GM18499 (cell line): Measurements from ENCODE around the gene SSTR5.
"Not testable (repeated sequence)": the region's sequence is repeated elsewhere in the genome, so short reads cannot be mapped to it uniquely, and the experiment has no call there.

Experiments used
- ATAC-seq: cut with Tn5 transposase; IDR thresholded peaks from one replicate; pipeline ENCODE4 v1.9.1; 2021; ENCODE audit warnings: moderate number of reproducible peaks; ENCODE audit not compliant: insufficient read depth, unreplicated experiment

SSTR5 gene

DNA sequence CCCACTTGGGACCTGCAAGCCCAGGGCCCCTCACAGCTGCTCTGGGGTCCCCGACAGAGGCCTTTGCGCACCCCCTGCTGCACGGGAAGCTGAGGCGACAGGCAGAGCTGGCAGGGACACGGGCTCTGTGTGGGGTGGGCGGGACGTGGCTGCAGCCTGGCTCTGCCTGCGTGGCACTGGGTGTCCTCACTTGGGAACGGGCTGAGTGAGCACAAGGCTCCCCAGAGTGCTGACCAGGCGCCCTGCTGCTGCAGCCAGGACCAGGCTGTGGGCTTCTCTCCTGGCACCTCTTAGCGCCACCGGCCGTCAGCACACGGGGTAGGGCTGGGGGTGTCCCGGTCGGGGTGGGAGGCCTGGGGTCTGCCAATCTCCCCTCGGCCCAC is 16.9 kb downstream of the SSTR5 start:
- no peak for ATAC-seq

DNA sequence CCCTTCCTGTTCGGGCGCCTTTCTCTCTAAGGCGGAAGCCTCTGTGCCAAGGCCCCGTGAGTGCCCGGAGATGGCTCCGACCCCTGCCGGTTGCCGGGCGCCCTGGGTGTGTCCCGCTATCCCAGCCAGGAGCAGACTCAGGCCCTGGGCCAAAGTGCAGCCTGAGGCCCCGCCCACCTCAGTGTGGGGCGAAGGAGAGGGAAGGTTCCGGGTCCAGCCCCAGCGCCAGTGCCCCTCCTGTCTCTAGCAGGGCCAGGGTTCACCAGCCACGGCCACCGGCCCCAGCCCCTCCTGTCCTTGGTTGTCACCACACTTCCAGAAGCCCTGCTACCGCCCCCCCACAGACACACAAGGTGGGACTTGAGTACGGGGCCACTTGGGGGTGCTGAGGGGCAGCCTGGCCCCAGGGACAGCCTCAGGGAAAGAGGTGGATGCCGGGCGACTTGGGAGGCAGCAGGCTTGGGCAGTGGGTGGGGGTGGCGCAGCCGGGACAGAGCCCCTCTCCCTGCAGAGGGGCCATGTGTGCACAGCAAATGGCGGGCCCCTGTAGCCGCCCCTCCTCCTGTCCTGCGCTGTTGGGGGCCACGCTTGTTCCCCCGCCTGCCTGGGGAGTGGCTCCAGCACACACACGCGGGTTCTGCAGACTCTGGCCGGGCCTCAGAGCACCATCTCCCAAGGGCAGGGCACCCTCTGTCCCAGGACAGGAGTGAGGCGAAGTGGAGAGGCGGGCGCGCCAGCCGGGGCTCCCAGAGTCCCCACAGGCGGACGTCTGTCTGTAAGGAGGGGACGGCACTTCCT is 17.5 kb downstream of the SSTR5 start:
- no peak for ATAC-seq

DNA sequence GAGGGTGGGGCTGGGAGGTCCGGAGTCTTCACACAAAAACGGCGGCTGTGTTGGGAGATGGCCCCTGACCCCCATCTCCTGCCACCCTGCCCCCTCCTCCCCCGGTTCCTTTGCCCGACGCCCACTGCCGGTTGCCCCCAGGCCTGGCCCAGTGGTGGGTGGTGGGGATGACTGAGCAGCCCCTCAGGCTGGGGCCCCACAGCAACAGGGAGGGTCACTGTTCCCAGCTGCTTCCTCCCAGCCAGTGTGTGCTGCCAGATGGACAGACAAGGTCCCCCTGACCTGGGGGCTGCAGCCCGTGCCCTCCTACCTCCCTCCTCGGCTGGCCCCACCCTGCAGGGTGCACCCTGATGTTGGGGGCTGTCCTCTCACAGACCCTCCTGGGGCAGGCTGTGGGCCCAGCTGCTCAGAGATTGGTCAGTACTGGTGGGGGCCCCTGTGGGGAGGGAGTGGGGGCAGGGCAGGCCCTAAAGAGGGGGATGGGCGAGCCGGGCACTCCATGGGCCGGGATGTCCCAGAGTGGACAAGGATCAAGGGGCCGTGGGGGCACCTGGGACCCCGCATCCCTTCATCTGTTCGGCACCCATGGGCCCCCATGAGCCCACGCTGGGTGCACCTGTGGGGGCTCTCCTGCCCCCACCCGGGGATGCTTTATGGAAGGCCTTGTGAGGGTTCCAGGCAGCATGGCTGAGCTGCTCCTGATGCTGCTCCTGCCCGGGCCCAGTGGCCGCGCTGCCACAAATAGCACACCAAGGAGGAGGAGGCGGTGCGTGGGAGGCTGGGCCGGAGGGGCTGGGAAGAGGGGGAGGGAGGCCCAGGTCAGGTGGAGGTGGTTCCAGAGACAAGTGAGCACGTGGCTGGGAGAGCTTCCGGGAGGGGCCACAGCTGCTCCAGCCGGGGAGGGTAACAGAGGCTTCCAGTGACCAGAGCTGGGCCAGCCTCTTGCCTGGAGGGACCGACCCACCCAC is 18.4 kb downstream of the SSTR5 start:
- ATAC-seq: no peak

DNA sequence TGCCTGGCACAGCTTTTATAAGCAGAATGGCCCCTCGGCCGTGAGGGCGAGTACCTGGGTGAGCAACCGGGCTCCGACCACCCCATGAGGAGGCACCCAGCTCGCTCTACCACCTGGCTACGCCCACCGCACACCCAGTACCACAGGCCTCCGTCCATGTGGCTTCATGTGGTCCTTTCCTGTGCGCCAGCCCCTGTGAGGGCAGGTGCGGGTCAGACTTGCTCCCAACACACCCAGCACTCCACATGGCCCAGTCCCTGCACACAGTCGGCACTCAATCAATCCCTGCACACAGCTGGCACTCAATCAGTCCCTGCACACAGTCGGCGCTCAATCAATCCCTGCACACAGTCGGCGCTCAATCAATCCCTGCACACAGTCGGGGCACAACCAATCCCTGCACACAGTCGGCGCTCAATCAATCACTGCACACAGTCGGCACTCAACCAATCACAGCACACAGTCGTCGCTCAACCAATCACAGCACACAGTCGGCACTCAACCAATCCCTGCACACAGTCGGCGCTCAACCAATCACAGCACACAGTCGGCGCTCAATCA is 19.5 kb downstream of the SSTR5 start:
- no peak for ATAC-seq

DNA sequence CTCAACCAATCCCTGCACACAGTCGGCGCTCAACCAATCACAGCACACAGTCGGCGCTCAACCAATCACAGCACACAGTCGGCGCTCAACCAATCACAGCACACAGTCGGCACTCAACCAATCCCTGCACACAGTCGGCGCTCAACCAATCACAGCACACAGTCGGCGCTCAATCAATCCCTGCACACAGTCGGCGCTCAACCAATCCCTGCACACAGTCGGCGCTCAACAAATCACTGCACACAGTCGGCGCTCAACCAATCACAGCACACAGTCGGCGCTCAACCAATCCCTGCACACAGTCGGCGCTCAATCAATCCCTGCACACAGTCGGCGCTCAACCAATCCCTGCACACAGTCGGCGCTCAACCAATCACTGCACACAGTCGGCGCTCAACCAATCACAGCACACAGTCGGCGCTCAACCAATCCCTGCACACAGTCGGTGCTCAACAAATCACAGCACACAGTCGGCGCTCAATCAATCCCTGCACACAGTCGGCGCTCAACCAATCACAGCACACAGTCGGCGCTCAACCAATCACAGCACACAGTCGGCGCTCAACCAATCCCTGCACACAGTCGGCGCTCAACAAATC is 20.2 kb downstream of the SSTR5 start:
- not testable (repeated sequence) for ATAC-seq

DNA sequence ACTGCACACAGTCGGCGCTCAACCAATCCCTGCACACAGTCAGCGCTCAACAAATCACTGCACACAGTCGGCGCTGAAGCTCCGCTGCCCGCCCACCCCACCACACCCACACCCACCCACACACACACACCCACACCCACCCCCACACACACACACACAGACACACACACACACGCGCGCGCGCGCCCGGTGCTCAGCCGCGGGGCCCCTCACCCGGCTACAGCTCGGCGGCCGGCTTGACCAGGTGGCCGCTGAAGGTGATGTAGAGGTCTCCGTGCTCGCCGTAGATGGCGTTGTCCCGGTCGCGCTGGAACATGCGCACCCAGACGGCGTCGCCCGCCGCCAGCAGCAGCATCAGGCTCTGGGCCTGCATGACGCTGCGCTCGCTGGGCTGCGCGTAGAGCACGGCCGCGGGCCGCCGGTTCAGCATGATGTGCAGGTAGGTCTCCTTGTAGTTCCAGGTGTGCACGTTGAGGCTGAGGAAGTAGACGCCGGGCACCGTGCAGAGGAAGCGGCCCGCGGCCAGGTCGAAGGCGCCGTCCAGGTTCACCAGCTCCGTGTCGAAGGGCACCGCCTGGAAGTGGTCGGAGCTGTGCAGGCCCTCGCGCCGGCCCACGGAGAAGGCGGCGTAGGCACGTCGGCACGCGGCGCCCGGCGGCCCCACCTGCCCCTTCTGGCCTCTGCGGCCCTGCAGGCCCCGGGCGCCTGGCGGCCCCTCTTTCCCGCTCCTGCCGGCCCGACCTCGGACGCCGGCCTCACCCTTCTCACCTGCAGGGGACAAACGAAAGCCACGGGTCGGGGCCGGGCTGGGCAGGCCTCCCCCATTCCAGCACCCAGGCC is 21.0 kb downstream of the SSTR5 start:
- no peak for ATAC-seq

DNA sequence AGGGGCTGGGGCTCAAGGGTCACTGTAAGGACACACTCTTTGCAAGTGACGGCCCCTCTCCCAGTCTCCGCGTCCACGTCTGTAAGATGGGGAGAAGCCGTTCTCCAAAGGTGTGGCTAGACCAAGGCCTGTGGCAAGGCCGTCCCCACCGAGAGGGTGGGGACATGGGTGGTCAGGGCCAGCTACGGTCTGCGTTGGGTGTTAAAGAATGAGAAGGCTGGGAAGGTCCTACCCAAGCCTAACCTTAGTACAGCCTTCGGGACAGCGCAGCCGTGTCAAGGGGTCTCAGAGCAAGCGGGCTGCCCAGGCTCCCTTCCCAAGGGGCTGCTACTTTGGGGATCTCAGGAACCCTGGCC is 21.6 kb downstream of the SSTR5 start:
- ATAC-seq: no peak

DNA sequence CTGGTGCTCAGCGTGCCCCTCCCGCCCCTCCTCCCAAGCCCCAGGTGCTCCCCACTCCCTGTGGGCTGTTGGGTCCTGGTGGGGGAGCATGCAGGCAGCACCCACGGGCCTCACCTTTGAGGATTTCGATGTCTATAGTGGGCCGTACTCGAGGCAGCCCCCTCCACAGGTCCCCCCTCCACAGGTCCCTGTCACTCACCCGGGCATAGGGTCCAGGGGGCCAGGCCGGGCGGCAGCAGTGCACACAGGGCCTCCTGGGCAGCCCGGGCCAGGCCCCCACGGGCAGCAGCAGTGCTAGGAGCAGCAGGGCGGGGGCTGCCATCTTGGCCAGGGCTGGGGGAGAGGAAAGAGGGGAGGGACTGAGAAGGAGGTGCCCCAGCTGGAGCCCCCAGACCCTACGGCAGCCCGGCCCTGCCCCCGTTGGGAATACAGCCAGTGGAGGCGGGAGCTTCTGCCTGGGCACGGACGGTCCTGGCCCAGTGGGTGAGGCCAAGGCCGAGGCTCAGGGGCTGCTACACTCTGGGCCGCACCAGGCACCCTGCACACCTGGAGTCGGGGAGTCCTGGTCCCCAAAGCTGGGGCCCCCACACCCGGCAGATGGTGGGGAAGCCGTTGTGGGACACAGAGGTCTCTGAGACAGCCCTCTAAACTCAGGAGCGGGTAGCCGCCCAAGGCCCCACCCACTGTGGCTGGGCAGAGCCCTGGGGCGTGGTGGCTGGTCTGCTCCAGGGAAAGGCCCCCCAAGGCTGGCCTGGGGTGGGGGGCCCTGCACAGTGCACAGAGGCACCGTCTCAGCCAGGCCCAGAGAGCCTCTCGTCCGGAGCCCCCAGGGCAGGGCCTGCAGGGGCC is 22.3 kb downstream of the SSTR5 start:
- ATAC-seq: no peak

DNA sequence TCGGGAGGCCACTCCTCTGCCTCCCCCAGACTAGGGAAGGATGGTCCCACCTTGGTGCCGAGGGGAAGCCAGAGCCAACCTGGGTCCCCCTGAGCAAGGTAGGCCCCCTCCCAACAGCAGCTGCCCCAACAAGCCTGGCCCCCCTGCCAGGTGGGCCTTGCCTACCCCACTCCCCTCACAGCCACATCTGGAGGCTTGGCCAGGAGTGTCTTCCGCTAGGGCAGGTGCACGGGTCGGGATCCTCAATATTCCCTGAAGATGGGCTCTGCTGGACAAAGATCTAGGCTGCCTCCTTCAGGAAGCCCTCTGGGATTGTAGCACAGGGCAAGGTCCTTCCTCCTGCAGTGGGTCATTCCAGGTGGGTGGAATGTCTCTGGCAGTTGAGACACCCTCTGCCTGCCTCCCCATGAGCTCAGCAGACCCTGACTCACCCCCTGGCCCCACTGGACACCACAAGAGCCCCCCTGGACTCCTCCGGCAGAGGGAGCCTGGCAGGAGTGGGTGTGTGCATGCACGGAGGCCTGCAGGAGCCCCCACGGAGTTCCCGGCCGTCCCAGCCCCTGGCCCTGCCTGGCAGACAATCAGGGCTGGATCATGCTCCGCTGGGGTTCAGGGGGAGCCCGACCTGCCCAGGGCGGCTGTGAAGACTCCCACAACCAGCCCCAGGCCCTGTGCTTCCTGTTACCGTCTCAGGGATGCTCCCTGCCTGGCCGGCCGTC is 23.1 kb downstream of the SSTR5 start:
- no peak for ATAC-seq

DNA sequence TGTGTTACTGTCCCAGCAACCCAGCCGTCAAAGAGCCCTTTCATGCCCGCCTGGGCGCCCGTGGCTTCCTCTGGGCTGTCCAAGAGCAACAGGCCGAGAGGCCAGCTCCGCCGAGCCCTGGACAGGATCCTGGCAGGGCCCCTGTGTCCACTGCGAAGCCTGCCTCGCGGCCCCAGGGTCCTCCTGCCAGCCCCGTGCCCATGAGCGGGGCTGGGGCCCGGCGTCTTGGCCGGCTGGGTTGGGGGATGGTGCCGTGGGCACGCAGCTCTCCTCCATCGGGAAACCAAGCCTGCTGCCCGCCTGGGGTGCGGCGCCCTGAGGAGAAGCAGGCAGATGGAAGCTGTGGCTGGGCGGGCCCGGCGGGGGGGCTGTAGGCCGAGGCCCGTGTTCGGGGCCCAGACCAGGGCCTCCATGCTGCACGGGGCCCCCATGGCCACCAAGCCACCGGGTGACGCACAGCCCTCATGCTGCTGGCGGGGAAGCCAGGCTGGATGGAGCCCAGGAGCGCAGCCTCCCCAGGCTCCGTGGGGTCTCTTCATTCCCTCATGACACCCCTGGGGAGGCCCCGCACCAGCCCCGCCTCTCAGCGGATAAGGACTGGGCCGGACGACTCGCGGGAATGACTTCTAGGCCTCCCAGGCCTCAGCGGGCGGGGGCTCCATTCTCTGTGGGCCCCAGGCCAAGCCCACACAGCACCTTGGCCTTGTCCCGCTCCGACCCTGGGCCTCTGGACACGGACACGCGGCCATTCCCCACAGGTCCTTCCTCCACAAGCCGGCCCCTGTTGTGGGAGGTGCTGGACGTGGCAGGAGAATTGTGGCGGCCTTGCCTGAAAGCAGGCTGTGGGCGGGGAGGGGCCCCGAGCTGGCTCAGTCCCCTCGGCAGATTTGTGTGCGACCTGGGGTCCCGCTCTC is 23.9 kb downstream of the SSTR5 start, which contains the start of gene C1QTNF8:
C1QTNF8 (minus strand) TSS at position 76 of the 914 bp plus-strand sequence. CDS start 1,322 bp downstream, outside the sequence.
- ATAC-seq: no peak

DNA sequence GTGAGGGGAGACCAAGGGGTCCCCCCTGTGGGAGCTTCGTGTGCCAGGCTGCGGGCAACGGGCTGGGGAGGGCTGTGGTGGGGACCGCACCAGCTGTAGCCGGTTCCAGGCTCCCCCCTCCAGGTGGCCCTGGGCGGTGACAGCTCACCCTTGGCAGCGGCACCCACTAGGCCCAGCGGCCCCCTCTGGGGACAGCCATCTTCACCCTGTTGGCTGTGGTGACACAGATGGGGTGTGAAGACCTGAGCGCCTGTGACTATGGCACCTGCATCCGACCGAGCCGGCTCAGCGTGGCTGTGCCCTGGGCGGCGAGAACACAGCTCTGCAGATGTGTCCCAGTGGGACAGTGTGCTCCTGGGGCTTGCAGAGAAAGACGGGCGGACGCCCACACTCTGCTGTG is 24.6 kb downstream of the SSTR5 start:
- no peak for ATAC-seq

DNA sequence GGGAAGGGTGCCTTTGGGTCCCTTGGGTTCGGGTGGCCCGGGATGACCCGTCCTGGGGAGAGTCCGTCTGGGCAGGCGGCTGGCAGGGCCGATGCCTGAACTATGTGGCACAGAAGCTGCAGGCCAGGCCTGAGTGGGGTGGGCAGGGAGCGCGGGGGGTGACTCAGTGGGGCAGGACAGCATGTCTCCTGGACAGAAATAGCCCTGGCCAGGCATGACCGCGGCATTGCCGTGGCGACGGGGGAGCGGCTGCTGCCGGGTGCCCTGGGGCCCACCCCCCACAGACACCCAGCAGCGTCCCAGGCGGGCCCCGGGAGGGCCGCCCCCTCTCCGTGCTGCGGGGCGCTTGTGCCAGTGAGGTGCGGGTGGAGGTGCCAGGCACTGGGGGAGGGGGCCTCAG is 25.3 kb downstream of the SSTR5 start:
- ATAC-seq: no peak

DNA sequence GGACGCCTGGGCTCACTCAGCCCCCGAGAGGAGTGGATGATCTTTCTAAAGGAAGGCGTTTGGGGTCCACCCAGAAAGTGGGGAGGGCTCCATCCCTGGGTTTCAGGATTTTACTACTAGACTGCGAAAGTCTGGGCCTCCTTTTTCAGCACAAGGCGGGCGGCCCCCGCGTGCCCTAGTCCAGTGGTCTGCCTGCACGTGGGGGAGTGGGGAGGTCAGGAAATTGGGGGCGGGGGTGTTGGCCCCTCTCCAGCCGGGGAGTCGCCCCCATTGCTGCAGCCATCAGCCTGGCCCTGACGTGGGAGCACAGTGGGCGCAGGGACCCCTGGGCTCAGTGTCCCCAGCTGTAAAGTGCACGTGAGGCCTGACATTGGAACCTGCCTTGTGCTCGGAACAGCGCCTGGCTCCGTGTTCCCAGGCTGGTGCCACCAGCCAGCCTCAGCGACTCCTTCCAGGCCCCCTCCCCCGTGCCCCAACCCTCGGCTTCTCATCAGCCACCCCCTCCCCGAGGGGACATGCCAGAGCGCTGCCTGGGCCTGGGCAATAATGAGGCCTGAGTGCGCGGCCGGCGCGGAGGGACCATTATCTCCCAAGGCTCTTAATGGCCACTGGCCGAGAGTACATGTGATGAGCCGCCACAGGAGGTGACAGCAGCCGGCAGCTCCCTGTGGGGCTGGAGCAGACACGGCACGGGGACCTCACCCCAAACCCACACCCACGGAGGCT is 25.9 kb downstream of the SSTR5 start:
- no peak for ATAC-seq

DNA sequence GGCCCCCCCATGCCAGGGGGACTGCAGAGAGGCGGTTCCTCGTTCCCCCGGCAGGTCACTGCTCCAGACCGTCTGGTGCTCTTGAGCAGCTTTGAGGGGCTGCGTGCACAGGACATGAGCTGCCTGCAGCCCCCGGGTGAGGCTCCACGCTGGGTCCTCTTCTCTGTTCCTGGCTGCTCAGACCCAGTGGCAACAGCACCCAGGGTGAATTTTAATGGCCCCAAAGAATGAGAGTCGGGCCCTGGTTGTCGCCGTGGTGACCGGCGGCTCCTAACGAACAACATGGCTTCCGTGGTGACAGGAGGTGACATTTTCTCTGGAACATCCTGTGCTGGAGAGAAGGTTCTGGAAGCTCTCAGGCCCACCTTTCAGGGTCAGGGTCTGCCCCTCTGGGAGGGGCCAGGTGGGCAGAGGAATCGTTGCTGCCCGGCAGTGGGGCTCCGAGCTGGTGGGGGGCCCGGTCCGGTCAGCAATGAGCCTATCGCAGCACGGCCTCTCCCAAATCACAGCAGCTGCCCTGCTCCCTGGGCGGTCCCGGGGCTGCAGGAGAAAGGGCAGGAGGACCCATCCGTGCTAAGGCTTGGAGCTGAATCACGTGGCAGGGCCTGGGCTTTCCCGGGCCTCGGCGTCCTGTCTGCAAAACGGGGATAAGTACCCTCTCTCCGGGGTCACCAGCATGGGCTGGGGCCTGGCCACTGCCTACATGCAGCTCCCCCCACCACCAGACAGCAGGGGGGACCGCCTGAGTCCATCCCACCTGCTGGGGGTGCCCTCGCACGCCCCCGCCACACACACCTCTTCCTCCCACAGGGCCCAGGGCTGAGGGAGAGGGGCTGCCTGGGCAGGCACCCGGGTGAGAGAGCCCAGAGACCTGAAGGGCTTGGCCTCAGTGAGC is 26.9 kb downstream of the SSTR5 start:
- ATAC-seq: no peak

DNA sequence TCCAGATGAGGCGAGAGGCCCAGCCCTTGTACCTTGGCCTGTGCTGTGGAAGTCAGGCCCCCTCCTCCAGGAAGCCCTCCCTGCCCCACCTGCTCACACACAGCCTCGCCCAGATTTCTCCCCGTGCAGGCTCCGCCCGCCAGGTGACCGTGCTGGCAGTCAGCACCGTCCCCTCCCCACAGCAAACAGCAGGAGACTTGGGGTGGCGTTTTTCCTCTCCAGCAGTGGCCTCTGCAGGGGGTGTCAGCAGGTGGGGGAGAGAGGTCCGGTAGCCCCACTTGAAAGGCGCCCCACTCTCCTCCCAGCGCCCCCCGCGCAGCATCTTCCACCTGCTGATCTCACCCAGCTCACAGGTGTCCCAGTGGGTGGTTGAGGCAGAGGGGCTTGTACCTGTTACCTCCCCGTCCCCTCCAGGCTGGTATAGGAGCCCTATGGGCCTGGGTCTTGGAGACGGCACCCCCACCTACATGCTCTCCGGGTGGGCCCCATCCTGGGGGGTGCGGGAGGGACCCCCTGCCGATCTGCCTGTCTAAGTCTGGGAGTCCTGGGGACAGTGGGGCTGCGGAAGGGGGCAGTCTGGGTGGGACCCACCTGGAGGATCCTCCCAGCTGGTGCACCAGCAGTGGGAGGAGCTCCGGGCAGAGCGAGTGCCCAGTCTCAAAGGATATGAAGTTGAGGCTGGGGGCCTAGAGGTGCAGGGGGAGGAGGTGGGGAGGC is 27.7 kb downstream of the SSTR5 start:
- ATAC-seq: no peak
